ENCODE data around the gene CBX8. TPM values are rescaled to one million over a fixed set of nuclear protein-coding genes. Genes with fewer than 3 reads are reported as not detected.
A peak's percentile ranks its signal among the peaks of the same experiment; 100 is the strongest.

Gene CBX8
- total and polyA plus RNA-seq, 2 experiments from 2014 or later = 6.5 to 8.6 TPM

DNA sequence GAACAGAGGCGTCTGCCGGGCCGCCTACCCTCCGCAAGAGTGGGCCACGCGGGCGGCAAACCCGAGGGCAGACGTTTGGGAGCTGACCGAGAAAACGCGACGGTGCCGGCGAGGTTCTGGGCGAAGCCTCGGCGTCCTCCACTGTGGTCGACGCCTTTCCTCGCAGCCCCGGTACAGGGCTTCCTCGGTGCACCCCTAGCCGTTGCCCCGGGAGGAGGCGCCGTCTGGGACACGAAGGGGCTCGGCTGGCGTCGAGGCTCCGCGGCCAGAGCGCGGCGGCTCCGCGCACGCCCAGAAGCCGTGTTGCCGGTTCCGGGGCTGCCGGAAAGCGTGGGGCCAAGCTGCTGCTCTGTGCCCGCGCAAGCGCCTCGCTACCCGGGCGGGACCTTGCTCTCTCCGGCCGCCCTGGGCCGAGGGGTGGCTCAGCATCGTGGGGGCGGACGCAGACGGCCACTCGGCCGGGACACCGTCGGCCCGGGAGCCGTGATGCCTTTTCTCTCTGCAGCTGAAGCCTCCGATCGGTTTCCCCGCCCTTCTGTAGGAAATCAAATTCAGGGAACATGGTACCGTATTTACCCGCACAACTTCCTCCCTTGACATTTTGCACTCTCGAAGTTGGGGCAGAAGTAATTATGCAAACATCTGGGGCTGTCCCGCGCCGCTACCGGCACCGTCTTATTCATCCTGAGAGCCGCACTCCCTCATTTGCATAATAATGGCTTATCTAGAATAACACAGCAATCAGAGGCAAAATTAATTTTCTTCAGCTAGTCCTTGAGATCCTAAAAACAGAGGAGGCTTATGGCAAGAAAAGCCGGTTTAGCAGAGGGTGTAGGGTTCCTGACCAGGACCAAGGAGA is 7.3 kb upstream of the CBX8 start:
- H3K4me1 ChIP-seq (ENCODE audit: insufficient read depth) = peaks cover 9% of the 10 kb centered on the region
- H2AFZ ChIP-seq = peak overlapping the region; percentile 33
- H4K20me1 ChIP-seq (ENCODE audit: insufficient read depth, poor library complexity, severe bottlenecking) = no peaks in the 10 kb centered on the region
- DNase-seq (ENCODE audit: low spot score) = peak; percentile 55
- H3K79me2 ChIP-seq = no peaks in the 10 kb centered on the region
- no peaks in the 10 kb centered on the region for H3K9me3 ChIP-seq (ENCODE audit: low read depth)
- TF ChIP-seq, protein P1, sequence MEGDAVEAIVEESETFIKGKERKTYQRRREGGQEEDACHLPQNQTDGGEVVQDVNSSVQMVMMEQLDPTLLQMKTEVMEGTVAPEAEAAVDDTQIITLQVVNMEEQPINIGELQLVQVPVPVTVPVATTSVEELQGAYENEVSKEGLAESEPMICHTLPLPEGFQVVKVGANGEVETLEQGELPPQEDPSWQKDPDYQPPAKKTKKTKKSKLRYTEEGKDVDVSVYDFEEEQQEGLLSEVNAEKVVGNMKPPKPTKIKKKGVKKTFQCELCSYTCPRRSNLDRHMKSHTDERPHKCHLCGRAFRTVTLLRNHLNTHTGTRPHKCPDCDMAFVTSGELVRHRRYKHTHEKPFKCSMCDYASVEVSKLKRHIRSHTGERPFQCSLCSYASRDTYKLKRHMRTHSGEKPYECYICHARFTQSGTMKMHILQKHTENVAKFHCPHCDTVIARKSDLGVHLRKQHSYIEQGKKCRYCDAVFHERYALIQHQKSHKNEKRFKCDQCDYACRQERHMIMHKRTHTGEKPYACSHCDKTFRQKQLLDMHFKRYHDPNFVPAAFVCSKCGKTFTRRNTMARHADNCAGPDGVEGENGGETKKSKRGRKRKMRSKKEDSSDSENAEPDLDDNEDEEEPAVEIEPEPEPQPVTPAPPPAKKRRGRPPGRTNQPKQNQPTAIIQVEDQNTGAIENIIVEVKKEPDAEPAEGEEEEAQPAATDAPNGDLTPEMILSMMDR (IDR thresholded peaks at IDR 0.05; ENCODE audit: poor library complexity) = no peak
- TF ChIP-seq EZH2phosphoT487 (IDR thresholded peaks at IDR 0.05; ENCODE audit: low read depth, severe bottlenecking, unreplicated experiment) (peak; percentile 74), EZH2 (IDR thresholded peaks at IDR 0.05; ENCODE audit: borderline replicate concordance) (peak; percentile 60)
- H3K9me2 ChIP-seq (replicated peaks; ENCODE audit: insufficient read depth) = no peaks in the 10 kb centered on the region
- H3K4me2 ChIP-seq = peak overlapping the region; percentile 76
- 2% methylated on average over 73 of the region's 76 CpGs for WGBS (ENCODE audit: low lambda C conversion rate, missing lambda C conversion rate)
- H3K27me3 ChIP-seq = peaks cover 100% of the 10 kb centered on the region
- H3K36me3 ChIP-seq (replicated peaks; ENCODE audit: insufficient read depth, low read depth) = no peaks in the 10 kb centered on the region
- H3K4me3 ChIP-seq = no peak overlapping the region
- no peak overlapping the region for H3K27ac ChIP-seq

DNA sequence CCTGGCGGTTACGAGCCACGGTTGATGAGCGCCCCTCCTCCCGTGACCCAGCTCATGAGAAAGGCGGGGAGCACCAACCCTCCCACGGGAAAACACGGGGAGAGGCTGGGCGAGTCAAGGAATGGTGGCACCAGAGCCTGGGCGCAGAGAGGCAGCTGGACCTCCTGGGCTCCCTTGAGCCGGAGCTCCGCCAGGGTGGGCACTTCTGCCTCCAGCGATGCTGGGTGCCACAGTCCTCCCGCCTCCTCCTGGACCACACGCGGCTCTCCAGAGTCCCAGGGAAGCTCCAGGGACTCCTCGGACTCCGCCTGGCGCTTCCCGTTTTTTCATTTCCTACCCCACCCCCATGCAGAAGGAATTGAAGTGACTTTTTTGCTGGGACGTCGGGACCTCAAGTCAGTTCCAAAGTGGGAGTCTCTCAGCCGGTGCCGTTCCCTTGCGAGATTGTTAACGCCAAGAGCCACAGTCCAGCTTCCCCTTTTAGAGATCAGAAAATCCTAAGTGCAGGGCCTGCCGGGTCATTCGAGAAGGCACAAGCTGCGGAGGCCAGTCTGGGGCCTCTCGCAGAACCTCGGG is 6.6 kb upstream of the CBX8 start:
- no peaks in the 10 kb centered on the region for H3K9me3 ChIP-seq (ENCODE audit: low read depth)
- peak; percentile 8 for TF ChIP-seq EZH2 (IDR thresholded peaks at IDR 0.05; ENCODE audit: borderline replicate concordance)
- TF ChIP-seq, protein P1 (IDR thresholded peaks at IDR 0.05; ENCODE audit: poor library complexity) = no peak
- peak; percentile 88 for TF ChIP-seq EZH2phosphoT487 (IDR thresholded peaks at IDR 0.05; ENCODE audit: low read depth, severe bottlenecking, unreplicated experiment)
- no peaks in the 10 kb centered on the region for H4K20me1 ChIP-seq (ENCODE audit: insufficient read depth, poor library complexity, severe bottlenecking)
- peak overlapping the region; percentile 33 for H2AFZ ChIP-seq
- peaks cover 12% of the 10 kb centered on the region for H3K4me1 ChIP-seq (ENCODE audit: insufficient read depth)
- H3K36me3 ChIP-seq (replicated peaks; ENCODE audit: insufficient read depth, low read depth) = no peaks in the 10 kb centered on the region
- H3K27ac ChIP-seq = no peak overlapping the region
- no peaks in the 10 kb centered on the region for H3K9me2 ChIP-seq (replicated peaks; ENCODE audit: insufficient read depth)
- no peak for DNase-seq (ENCODE audit: low spot score)
- no peaks in the 10 kb centered on the region for H3K79me2 ChIP-seq
- H3K4me3 ChIP-seq = no peak overlapping the region
- H3K4me2 ChIP-seq = peak overlapping the region; percentile 76
- WGBS (ENCODE audit: low lambda C conversion rate, missing lambda C conversion rate) = 10% methylated on average over 31 of the region's 31 CpGs
- H3K27me3 ChIP-seq = peaks cover 100% of the 10 kb centered on the region

DNA sequence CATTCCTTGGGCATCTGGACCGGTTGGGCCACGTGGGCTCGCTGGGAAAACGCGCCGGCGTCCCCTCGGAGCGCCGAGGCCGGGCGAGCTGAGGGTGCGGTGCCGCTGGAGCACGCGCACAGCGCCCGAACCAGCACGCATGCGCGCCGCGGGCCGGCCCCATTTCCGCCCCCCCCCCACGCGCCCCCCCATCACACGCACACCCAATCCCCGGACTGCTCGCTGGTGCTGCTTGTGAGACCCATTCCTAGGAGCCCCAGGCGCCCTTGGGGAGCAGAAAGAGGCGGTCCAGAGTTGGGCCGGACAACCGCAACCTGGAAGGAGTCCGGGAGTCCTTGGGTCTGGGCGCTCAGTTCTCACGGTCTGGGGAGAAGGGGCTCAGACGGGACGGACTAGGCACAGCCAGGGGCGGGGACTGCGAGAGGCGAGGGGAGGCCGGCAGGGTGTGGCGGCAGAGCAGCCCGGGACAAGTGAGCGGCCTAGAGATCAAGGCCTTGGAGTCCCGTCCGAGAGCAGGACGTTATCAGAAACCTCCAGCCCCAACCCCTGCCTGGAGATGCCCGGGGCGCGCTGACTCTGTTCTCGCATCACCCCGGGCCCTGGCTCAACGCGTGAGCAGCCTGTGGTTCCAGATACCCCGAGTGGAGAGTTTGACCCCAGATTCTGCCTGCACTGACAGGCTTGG is 6.0 kb upstream of the CBX8 start:
- peaks cover 19% of the 10 kb centered on the region for H3K4me1 ChIP-seq (ENCODE audit: insufficient read depth)
- peak overlapping the region; percentile 46 for H3K4me2 ChIP-seq
- H3K79me2 ChIP-seq = no peaks in the 10 kb centered on the region
- no peak overlapping the region for H2AFZ ChIP-seq
- no peak for DNase-seq (ENCODE audit: low spot score)
- H3K36me3 ChIP-seq (replicated peaks; ENCODE audit: insufficient read depth, low read depth) = no peaks in the 10 kb centered on the region
- TF ChIP-seq EZH2phosphoT487 (IDR thresholded peaks at IDR 0.05; ENCODE audit: low read depth, severe bottlenecking, unreplicated experiment) (no peak), EZH2 (IDR thresholded peaks at IDR 0.05; ENCODE audit: borderline replicate concordance) (no peak)
- TF ChIP-seq, protein P1 (IDR thresholded peaks at IDR 0.05; ENCODE audit: poor library complexity) = no peak
- H3K9me3 ChIP-seq (ENCODE audit: low read depth) = no peaks in the 10 kb centered on the region
- H3K27me3 ChIP-seq = peaks cover 100% of the 10 kb centered on the region
- H3K9me2 ChIP-seq (replicated peaks; ENCODE audit: insufficient read depth) = no peaks in the 10 kb centered on the region
- no peak overlapping the region for H3K4me3 ChIP-seq
- no peaks in the 10 kb centered on the region for H4K20me1 ChIP-seq (ENCODE audit: insufficient read depth, poor library complexity, severe bottlenecking)
- WGBS (ENCODE audit: low lambda C conversion rate, missing lambda C conversion rate) = 4% methylated on average over 45 of the region's 57 CpGs
- H3K27ac ChIP-seq = no peak overlapping the region
